Right atrium auricular region (tissue), 2 donors: ENCODE data around the gene WWC2. TPM values are rescaled to one million over a fixed set of nuclear protein-coding genes. Genes with fewer than 3 reads are reported as not detected.
A peak's percentile ranks its signal among the peaks of the same experiment; 100 is the strongest.

Source experiments
- DNase-seq: peaks from one replicate; pipeline ENCODE4 v3.0.0-alpha.2; 2019; ENCODE audit warnings: low spot score
- H3K27ac ChIP-seq, 2 donors: fragments of 200-600 bp; sonication (generic); 1 replicate in 1 of 2; 2 replicates in 1 of 2; pipeline ENCODE4 v1.5.1; 2016 to 2019
- H3K27me3 ChIP-seq, 2 donors: fragments of 200-600 bp; sonication (generic); one replicate each; pipeline versions ENCODE4 v1.5.1 to v1.6.0; 2017 to 2019
- H3K36me3 ChIP-seq: fragments of 200-600 bp; sonication (generic); one replicate; pipeline ENCODE4 v1.5.1; 2016
- H3K4me1 ChIP-seq, 2 donors: fragments of 200-600 bp; sonication (generic); one replicate each; pipeline versions ENCODE4 v1.5.1 to v1.6.0; 2017 to 2019
- H3K4me3 ChIP-seq, 2 donors: fragments of 200-600 bp; sonication (generic); 1 replicate in 1 of 2; 2 replicates in 1 of 2; pipeline ENCODE4 v1.5.1; 2017 to 2019; ENCODE audit warnings: mild to moderate bottlenecking in 1 of 2, moderate library complexity in 1 of 2
- H3K9me3 ChIP-seq, 2 donors: fragments of 200-600 bp; sonication (generic); one replicate each; pipeline ENCODE4 v1.5.1; 2019
- CTCF ChIP-seq, 2 donors: fragments of 200-600 bp; sonication (generic); IDR thresholded peaks; one replicate each; pipeline ENCODE4 v1.5.1; 2019; ENCODE audit warnings: antibody characterized with exemption in 2 of 2
- total RNA-seq, 2 donors: library from RNA; depleted of rRNA; stranded (reverse); fragments of >200 nt; gene quantifications; one replicate each; pipeline ENCODE4 v1.1.0, GENCODE V29; 2016

The WWC2 gene
- total RNA-seq, 2 donors from 2014 or later: 22.4 to 22.7 TPM

GRCh38 chr4:183175631-183176232 lies 76.7 kb downstream of the WWC2 start:
- Histone ChIP-seq H3K27me3 (no peaks in the 10 kb centered on the region), H3K36me3 (no peaks in the 10 kb centered on the region), H3K4me1 (peaks cover 0 to 30% of the 10 kb centered on the region in 2 donors), H3K9me3 (no peaks in the 10 kb centered on the region), H3K4me3 (no peak overlapping the region), H3K27ac (peak overlapping the region in 1 of 2 donors; percentile 8)
- DNase-seq: no peak
- no peak for TF ChIP-seq CTCF (IDR thresholded peaks at IDR 0.05)

- Histone ChIP-seq H3K36me3 (no peaks in the 10 kb centered on the region), H3K4me1 (peaks cover 0 to 29% of the 10 kb centered on the region in 2 donors), H3K27ac (no peak overlapping the region), H3K4me3 (no peak overlapping the region), H3K9me3 (no peaks in the 10 kb centered on the region), H3K27me3 (no peaks in the 10 kb centered on the region)
- no peak for TF ChIP-seq CTCF (IDR thresholded peaks at IDR 0.05)
- DNase-seq: no peak
These were observed 77.9 kb downstream of the WWC2 start for GRCh38 chr4:183177001-183177400.

- Histone ChIP-seq H3K4me3 (no peak overlapping the region), H3K36me3 (no peaks in the 10 kb centered on the region), H3K27me3 (no peaks in the 10 kb centered on the region), H3K4me1 (peaks cover 0 to 21% of the 10 kb centered on the region in 2 donors), H3K9me3 (no peaks in the 10 kb centered on the region), H3K27ac (no peak overlapping the region)
- no peak for TF ChIP-seq CTCF (IDR thresholded peaks at IDR 0.05)
- no peak for DNase-seq
These were observed 79.1 kb downstream of the WWC2 start for GRCh38 chr4:183178201-183178600.

GRCh38 chr4:183180096-183180495 lies 81.0 kb downstream of the WWC2 start:
- Histone ChIP-seq H3K27me3 (no peaks in the 10 kb centered on the region), H3K27ac (no peak overlapping the region), H3K36me3 (no peaks in the 10 kb centered on the region), H3K9me3 (no peaks in the 10 kb centered on the region), H3K4me1 (peaks cover 0 to 15% of the 10 kb centered on the region in 2 donors), H3K4me3 (no peak overlapping the region)
- no peak for DNase-seq
- TF ChIP-seq CTCF (IDR thresholded peaks at IDR 0.05): no peak

GRCh38 chr4:183180621-183181020 lies 81.6 kb downstream of the WWC2 start:
- DNase-seq: no peak
- TF ChIP-seq CTCF (IDR thresholded peaks at IDR 0.05): no peak
- Histone ChIP-seq H3K4me3 (no peak overlapping the region), H3K27me3 (no peaks in the 10 kb centered on the region), H3K27ac (no peak overlapping the region), H3K36me3 (no peaks in the 10 kb centered on the region), H3K9me3 (no peaks in the 10 kb centered on the region), H3K4me1 (peaks cover 0 to 12% of the 10 kb centered on the region in 2 donors)

- no peak for DNase-seq
- Histone ChIP-seq H3K27me3 (no peaks in the 10 kb centered on the region), H3K27ac (no peak overlapping the region)
These were observed 82.0 kb downstream of the WWC2 start for GRCh38 chr4:183181081-183181480.

More at GRCh38 chr4:183181081-183181480, 82.0 kb downstream of the WWC2 start:
- no peaks in the 10 kb centered on the region for H3K9me3 ChIP-seq
- no peaks in the 10 kb centered on the region for H3K36me3 ChIP-seq
- no peak overlapping the region for H3K4me3 ChIP-seq
- TF ChIP-seq CTCF (IDR thresholded peaks at IDR 0.05): no peak
- H3K4me1 ChIP-seq: peaks cover 0 to 7% of the 10 kb centered on the region in 2 donors
